Activated CD8-positive, alpha-beta memory T cell treated with anti-CD3 and anti-CD28 coated beads for 4 hours (primary cell): ENCODE data around the gene SRRM3.
"Not testable (repeated sequence)": the region's sequence is repeated elsewhere in the genome, so short reads cannot be mapped to it uniquely, and the experiment has no call there.

ENCODE experiments used
- DNase-seq, 2 donors: peaks; one replicate each; pipeline ENCODE4 v3.0.0-alpha.2; 2020; ENCODE audit warnings: low read depth in 2 of 2

Gene SRRM3

GRCh38 chr7:76201732-76202665 lies at the start of gene SRRM3:
TSS of gene SRRM3 (plus strand) at chr7:76201896. CDS start at chr7:76235067, 33,171 bp downstream.
- DNase-seq: peak; percentile 55 to 56

- no peak for DNase-seq
These were observed 49.8 kb upstream of the SRRM3 start for GRCh38 chr7:76151932-76152331.

GRCh38 chr7:76153571-76154230 lies 48.0 kb upstream of the SRRM3 start:
- DNase-seq: not testable (repeated sequence)

GRCh38 chr7:76155938-76156337 lies 45.8 kb upstream of the SRRM3 start:
- no peak for DNase-seq

GRCh38 chr7:76156992-76157685 lies 44.6 kb upstream of the SRRM3 start:
- not testable (repeated sequence) for DNase-seq

GRCh38 chr7:76158416-76158815 lies 43.3 kb upstream of the SRRM3 start:
- not testable (repeated sequence) for DNase-seq

- not testable (repeated sequence) for DNase-seq
These were observed 39.1 kb upstream of the SRRM3 start for GRCh38 chr7:76162416-76163170.

GRCh38 chr7:76163812-76164211 lies 37.9 kb upstream of the SRRM3 start:
- not testable (repeated sequence) for DNase-seq

GRCh38 chr7:76165106-76165972 lies 36.4 kb upstream of the SRRM3 start:
- no peak for DNase-seq

GRCh38 chr7:76165973-76166403 lies 35.7 kb upstream of the SRRM3 start:
- no peak for DNase-seq

GRCh38 chr7:76166404-76167255 lies 35.1 kb upstream of the SRRM3 start:
- DNase-seq: peak; percentile 79 to 82

- DNase-seq: no peak
These were observed 28.0 kb upstream of the SRRM3 start for GRCh38 chr7:76173566-76174205.

- not testable (repeated sequence) for DNase-seq
These were observed 24.7 kb upstream of the SRRM3 start for GRCh38 chr7:76176951-76177350.

- DNase-seq: no peak
These were observed 22.0 kb upstream of the SRRM3 start for GRCh38 chr7:76179686-76180085.

- DNase-seq: no peak
These were observed 19.3 kb upstream of the SRRM3 start for GRCh38 chr7:76182225-76182960.

GRCh38 chr7:76185187-76185896 lies 16.4 kb upstream of the SRRM3 start:
- no peak for DNase-seq

- no peak for DNase-seq
These were observed 14.4 kb upstream of the SRRM3 start for GRCh38 chr7:76187272-76187671.

- no peak for DNase-seq
These were observed 12.4 kb upstream of the SRRM3 start for GRCh38 chr7:76189276-76189675.
